Liver (tissue), 9 donors: ENCODE results near the gene PTPN2. TPM values are rescaled to one million over a fixed set of nuclear protein-coding genes. Genes with fewer than 3 reads are reported as not detected.

ENCODE experiments used
- DNase-seq: peaks from one replicate; pipeline ENCODE4 v3.0.0-alpha.2; 2017; ENCODE audit warnings: low spot score
- H3K27ac ChIP-seq, 2 donors: one replicate each; pipeline ENCODE4 v1.7.0; 2013; ENCODE audit warnings: inconsistent platforms in 2 of 2, low read length in 2 of 2, control low read depth in 1 of 2, low read depth in 1 of 2, mild to moderate bottlenecking in 1 of 2
- H3K27me3 ChIP-seq, 4 donors: one replicate each; pipeline versions ENCODE4 v1.6.1 to v1.7.0; 2013; ENCODE audit warnings: low read length in 3 of 4, inconsistent platforms in 1 of 4, mild to moderate bottlenecking in 1 of 4, moderate library complexity in 1 of 4; ENCODE audit not compliant: control insufficient read depth in 4 of 4, insufficient read depth in 4 of 4
- H3K36me3 ChIP-seq, 4 donors: one replicate each; pipeline versions ENCODE4 v1.6.1 to v1.7.0; 2013; ENCODE audit warnings: low read length in 3 of 4, mild to moderate bottlenecking in 3 of 4, low read depth in 1 of 4, moderate library complexity in 1 of 4; ENCODE audit not compliant: control insufficient read depth in 4 of 4, insufficient read depth in 3 of 4
- H3K4me1 ChIP-seq, 4 donors: one replicate each; pipeline versions ENCODE4 v1.6.1 to v1.7.0; 2013; ENCODE audit warnings: low read length in 3 of 4, mild to moderate bottlenecking in 3 of 4, moderate library complexity in 1 of 4; ENCODE audit not compliant: control insufficient read depth in 4 of 4, insufficient read depth in 4 of 4
- H3K4me3 ChIP-seq, 3 donors: one replicate each; pipeline versions ENCODE4 v1.6.1 to v1.7.0; 2013; ENCODE audit warnings: low read length in 3 of 3, control low read depth in 1 of 3, low read depth in 1 of 3, mild to moderate bottlenecking in 1 of 3
- H3K9ac ChIP-seq, 2 donors: one replicate each; pipeline ENCODE4 v1.7.0; 2013; ENCODE audit warnings: low read length in 2 of 2, mild to moderate bottlenecking in 2 of 2, moderate library complexity in 2 of 2, control low read depth in 1 of 2, low read depth in 1 of 2
- H3K9me3 ChIP-seq, 4 donors: one replicate each; pipeline versions ENCODE4 v1.6.1 to v1.7.0; 2013; ENCODE audit warnings: low read length in 3 of 4; ENCODE audit not compliant: control insufficient read depth in 4 of 4
- EGR1 ChIP-seq, 2 donors: IDR thresholded peaks; 2 replicates each; pipeline ENCODE4 v1.6.1; 2016 to 2018; ENCODE audit warnings: antibody characterized with exemption in 2 of 2, low read depth in 2 of 2
- GABPA ChIP-seq, 2 donors: IDR thresholded peaks in 1 of 2; conservative IDR thresholded peaks in 1 of 2; 2 replicates each; pipeline ENCODE4 v1.6.1; 2016; ENCODE audit warnings: antibody characterized with exemption in 2 of 2, mild to moderate bottlenecking in 1 of 2, moderate library complexity in 1 of 2
- HNF4A ChIP-seq, 2 donors: conservative IDR thresholded peaks; 2 replicates each; pipeline ENCODE4 v1.6.1; 2016; ENCODE audit warnings: antibody characterized with exemption in 2 of 2, mild to moderate bottlenecking in 2 of 2
- HNF4G ChIP-seq: IDR thresholded peaks from 2 replicates; pipeline ENCODE4 v1.6.1; 2016; ENCODE audit warnings: antibody characterized with exemption
- JUND ChIP-seq, 2 donors: IDR thresholded peaks; 2 replicates each; pipeline ENCODE4 v1.6.1; 2016; ENCODE audit warnings: antibody characterized with exemption in 2 of 2
- NR2F2 ChIP-seq: IDR thresholded peaks from 2 replicates; pipeline ENCODE4 v1.6.1; 2016; ENCODE audit warnings: antibody characterized with exemption
- RAD21 ChIP-seq, 2 donors: IDR thresholded peaks; 2 replicates each; pipeline ENCODE4 v1.6.1; 2016; ENCODE audit warnings: antibody characterized with exemption in 2 of 2, mild to moderate bottlenecking in 2 of 2
- RXRA ChIP-seq, 2 donors: IDR thresholded peaks; 2 replicates each; pipeline ENCODE4 v1.6.1; 2017 to 2018; ENCODE audit warnings: antibody characterized with exemption in 2 of 2, mild to moderate bottlenecking in 1 of 2
- SP1 ChIP-seq: IDR thresholded peaks from 2 replicates; pipeline ENCODE4 v1.6.1; 2018; ENCODE audit warnings: antibody characterized with exemption, mild to moderate bottlenecking
- TAF1 ChIP-seq: conservative IDR thresholded peaks from 2 replicates; pipeline ENCODE4 v1.6.1; 2016; ENCODE audit warnings: antibody characterized with exemption, mild to moderate bottlenecking
- YY1 ChIP-seq: IDR thresholded peaks from 2 replicates; pipeline ENCODE4 v1.6.1; 2016; ENCODE audit warnings: antibody characterized with exemption, mild to moderate bottlenecking
- WGBS: extraction: QIAGEN DNeasy Blood & Tissue Kit; methylation state at CpG from one replicate; pipeline ENCODE4 v1.1.7; 2013; 5-methylcytosine and 5-hydroxymethylcytosine counted together
- polyA plus RNA-seq, 2 donors: library from polyadenylated mRNA; stranded (reverse) in 1 of 2; unstranded in 1 of 2; fragments of 200-250 nt in 1 of 2; fragments of >200 nt in 1 of 2; fragmentation: Nextera tagmentation in 1 of 2; extraction: Ambion mirVana in 1 of 2; gene quantifications; one replicate each; pipeline versions ENCODE4 v1.2.1 to v1.2.3, GENCODE V29; 2013 to 2015
- total RNA-seq, 2 donors: library from RNA; depleted of rRNA; stranded (reverse); fragments of >200 nt; gene quantifications; one replicate each; pipeline ENCODE4 v1.2.3, GENCODE V29; 2014
- TF ChIP-seq, protein P1 (sequence below): IDR thresholded peaks from 2 replicates; pipeline ENCODE4 v1.6.1; 2016; ENCODE audit warnings: antibody characterized with exemption
- TF ChIP-seq, protein P2 (sequence below): IDR thresholded peaks from 2 replicates; pipeline ENCODE4 v1.6.1; 2016; ENCODE audit warnings: antibody characterized with exemption, mild to moderate bottlenecking
- TF ChIP-seq, protein P3 (sequence below): IDR thresholded peaks from 2 replicates; pipeline ENCODE4 v1.6.1; 2016; ENCODE audit warnings: antibody characterized with exemption
- donor health status: healthy.
- donor health status: healthy.
- donor health status: healthy.
- donor health status: healthy.
- donor health status: healthy.

PTPN2 gene
- total and polyA plus RNA-seq, 4 donors = 9.2 to 21.2 (median 14.9) TPM

DNA sequence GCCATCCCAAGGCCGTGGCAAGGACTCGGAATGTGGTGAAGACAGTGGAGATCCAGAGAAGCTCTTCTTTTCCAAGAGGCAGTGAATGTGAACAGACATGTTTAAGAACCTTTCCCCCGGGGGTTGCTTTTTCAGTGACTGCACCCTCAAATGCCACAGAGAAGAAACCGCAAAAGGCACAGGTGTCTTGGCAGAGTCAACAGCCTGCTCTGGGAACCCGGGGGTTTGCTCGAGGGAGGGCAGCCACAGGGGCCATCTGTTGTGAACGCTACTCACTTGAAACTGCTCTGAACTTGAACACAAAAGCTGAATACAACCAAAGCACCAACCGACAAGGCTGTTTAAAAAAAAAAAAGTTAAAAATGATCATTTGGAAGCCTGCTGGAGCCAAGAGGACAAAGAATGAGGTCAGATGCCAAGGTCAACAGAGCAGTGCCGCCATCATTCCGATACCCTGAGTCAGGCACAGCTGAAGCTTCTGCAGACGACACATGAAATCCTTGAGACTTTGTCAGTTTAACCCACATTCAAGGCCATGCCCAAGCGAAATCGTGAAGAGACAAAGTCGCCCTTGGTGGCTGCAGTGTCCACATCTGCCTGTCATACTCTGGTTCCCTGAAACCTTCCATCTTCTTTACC lies 133.8 kb downstream of the PTPN2 start:
- no peak for DNase-seq
- Histone ChIP-seq H3K27me3 (no peaks in the 10 kb centered on the region), H3K27ac (no peak overlapping the region), H3K9ac (no peak overlapping the region), H3K9me3 (no peaks in the 10 kb centered on the region), H3K36me3 (no peaks in the 10 kb centered on the region), H3K4me1 (no peaks in the 10 kb centered on the region), H3K4me3 (no peak overlapping the region)
- TF ChIP-seq GABPA (IDR thresholded peaks at IDR 0.05 in 1 of 2, conservative IDR thresholded peaks at IDR 0.05 in 1 of 2) (no peak), HNF4G (no peak), SP1 (no peak), NR2F2 (no peak), HNF4A (conservative IDR thresholded peaks at IDR 0.05) (no peak), TAF1 (no peak), RAD21 (IDR thresholded peaks at IDR 0.05) (no peak), JUND (IDR thresholded peaks at IDR 0.05) (no peak), YY1 (no peak)
- TF ChIP-seq, protein P1, sequence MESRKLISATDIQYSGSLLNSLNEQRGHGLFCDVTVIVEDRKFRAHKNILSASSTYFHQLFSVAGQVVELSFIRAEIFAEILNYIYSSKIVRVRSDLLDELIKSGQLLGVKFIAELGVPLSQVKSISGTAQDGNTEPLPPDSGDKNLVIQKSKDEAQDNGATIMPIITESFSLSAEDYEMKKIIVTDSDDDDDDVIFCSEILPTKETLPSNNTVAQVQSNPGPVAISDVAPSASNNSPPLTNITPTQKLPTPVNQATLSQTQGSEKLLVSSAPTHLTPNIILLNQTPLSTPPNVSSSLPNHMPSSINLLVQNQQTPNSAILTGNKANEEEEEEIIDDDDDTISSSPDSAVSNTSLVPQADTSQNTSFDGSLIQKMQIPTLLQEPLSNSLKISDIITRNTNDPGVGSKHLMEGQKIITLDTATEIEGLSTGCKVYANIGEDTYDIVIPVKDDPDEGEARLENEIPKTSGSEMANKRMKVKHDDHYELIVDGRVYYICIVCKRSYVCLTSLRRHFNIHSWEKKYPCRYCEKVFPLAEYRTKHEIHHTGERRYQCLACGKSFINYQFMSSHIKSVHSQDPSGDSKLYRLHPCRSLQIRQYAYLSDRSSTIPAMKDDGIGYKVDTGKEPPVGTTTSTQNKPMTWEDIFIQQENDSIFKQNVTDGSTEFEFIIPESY = no peak
- TF ChIP-seq, protein P2, sequence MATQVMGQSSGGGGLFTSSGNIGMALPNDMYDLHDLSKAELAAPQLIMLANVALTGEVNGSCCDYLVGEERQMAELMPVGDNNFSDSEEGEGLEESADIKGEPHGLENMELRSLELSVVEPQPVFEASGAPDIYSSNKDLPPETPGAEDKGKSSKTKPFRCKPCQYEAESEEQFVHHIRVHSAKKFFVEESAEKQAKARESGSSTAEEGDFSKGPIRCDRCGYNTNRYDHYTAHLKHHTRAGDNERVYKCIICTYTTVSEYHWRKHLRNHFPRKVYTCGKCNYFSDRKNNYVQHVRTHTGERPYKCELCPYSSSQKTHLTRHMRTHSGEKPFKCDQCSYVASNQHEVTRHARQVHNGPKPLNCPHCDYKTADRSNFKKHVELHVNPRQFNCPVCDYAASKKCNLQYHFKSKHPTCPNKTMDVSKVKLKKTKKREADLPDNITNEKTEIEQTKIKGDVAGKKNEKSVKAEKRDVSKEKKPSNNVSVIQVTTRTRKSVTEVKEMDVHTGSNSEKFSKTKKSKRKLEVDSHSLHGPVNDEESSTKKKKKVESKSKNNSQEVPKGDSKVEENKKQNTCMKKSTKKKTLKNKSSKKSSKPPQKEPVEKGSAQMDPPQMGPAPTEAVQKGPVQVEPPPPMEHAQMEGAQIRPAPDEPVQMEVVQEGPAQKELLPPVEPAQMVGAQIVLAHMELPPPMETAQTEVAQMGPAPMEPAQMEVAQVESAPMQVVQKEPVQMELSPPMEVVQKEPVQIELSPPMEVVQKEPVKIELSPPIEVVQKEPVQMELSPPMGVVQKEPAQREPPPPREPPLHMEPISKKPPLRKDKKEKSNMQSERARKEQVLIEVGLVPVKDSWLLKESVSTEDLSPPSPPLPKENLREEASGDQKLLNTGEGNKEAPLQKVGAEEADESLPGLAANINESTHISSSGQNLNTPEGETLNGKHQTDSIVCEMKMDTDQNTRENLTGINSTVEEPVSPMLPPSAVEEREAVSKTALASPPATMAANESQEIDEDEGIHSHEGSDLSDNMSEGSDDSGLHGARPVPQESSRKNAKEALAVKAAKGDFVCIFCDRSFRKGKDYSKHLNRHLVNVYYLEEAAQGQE = no peak
- TF ChIP-seq, protein P3, sequence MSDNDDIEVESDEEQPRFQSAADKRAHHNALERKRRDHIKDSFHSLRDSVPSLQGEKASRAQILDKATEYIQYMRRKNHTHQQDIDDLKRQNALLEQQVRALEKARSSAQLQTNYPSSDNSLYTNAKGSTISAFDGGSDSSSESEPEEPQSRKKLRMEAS = no peak
- WGBS = 87% methylated on average over 14 of the region's 14 CpGs

DNA sequence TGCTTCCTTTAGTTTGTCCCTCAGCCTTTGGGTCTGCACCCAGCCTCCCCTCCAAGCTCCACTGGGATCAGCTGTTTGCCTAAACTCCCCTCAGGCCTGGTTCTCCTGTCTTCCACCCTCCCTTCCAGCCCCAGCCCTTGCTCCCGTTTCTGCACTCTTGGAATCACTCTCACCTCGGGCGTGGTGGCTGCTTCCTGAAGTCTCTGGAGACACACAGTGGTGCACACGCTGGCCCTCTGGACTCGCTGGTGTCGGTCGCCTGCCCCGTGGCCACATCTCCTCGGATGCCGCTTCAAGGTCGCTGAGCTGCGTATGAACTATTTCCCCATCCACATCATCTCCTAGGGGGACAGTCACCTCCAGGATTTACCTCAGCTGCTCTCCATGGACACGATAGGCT lies 134.9 kb downstream of the PTPN2 start:
- 84% methylated on average over 13 of the region's 13 CpGs for WGBS
- DNase-seq = no peak
- TF ChIP-seq RXRA (IDR thresholded peaks at IDR 0.05) (no peak), EGR1 (IDR thresholded peaks at IDR 0.05; ENCODE audit: low read depth in 2 of 2) (no peak)
- TF ChIP-seq, protein P1 = no peak
- TF ChIP-seq, protein P3 = no peak
- Histone ChIP-seq H3K27me3 (no peaks in the 10 kb centered on the region), H3K9ac (no peak overlapping the region), H3K4me3 (no peak overlapping the region), H3K36me3 (no peaks in the 10 kb centered on the region), H3K4me1 (no peaks in the 10 kb centered on the region), H3K9me3 (no peaks in the 10 kb centered on the region), H3K27ac (no peak overlapping the region)
